GM18508 (cell line): ENCODE results near the gene MMP23B.
"Not testable (repeated sequence)": the region's sequence is repeated elsewhere in the genome, so short reads cannot be mapped to it uniquely, and the experiment has no call there.

Experiments
- ATAC-seq: cut with Tn5 transposase; IDR thresholded peaks from one replicate; pipeline ENCODE4 v1.9.1; 2021; ENCODE audit warnings: moderate number of reproducible peaks; ENCODE audit not compliant: insufficient read depth, unreplicated experiment

Gene MMP23B

GRCh38 chr1:1629430-1630190 lies 2.4 kb upstream of the MMP23B start:
- ATAC-seq: no peak

GRCh38 chr1:1630191-1630964 lies 1.6 kb upstream of the MMP23B start:
- no peak for ATAC-seq

GRCh38 chr1:1630965-1631781 lies 800 bp upstream of the MMP23B start:
- ATAC-seq: no peak

GRCh38 chr1:1633409-1633808 lies 1.4 kb downstream of the MMP23B start:
- not testable (repeated sequence) for ATAC-seq

- not testable (repeated sequence) for ATAC-seq
These were observed 2.6 kb downstream of the MMP23B start for GRCh38 chr1:1634613-1635012.

- ATAC-seq: not testable (repeated sequence)
These were observed 4.9 kb downstream of the MMP23B start for GRCh38 chr1:1636621-1637478.

- not testable (repeated sequence) for ATAC-seq
These were observed 5.5 kb downstream of the MMP23B start for GRCh38 chr1:1637479-1637875.

GRCh38 chr1:1638528-1638927 lies 6.6 kb downstream of the MMP23B start:
- ATAC-seq: not testable (repeated sequence)

- not testable (repeated sequence) for ATAC-seq
These were observed 7.4 kb downstream of the MMP23B start for GRCh38 chr1:1639368-1639767.

GRCh38 chr1:1640081-1640480 lies 8.1 kb downstream of the MMP23B start:
- not testable (repeated sequence) for ATAC-seq

GRCh38 chr1:1640711-1641461 lies 8.9 kb downstream of the MMP23B start:
- ATAC-seq: not testable (repeated sequence)

- ATAC-seq: not testable (repeated sequence)
These were observed 14.4 kb downstream of the MMP23B start for GRCh38 chr1:1646326-1646725.

- not testable (repeated sequence) for ATAC-seq
These were observed 15.7 kb downstream of the MMP23B start for GRCh38 chr1:1647567-1648241.

GRCh38 chr1:1648265-1648664 lies 16.3 kb downstream of the MMP23B start:
- not testable (repeated sequence) for ATAC-seq

- peak; percentile 64 for ATAC-seq
These were observed 26.9 kb downstream of the MMP23B start, which contains the start of gene CDK11B for GRCh38 chr1:1658583-1659549. CDK11B (minus strand) TSS chr1:1659004; CDS start chr1:1657485, 1,519 bp downstream.

GRCh38 chr1:1662392-1662791 lies 30.4 kb downstream of the MMP23B start:
- ATAC-seq: not testable (repeated sequence)
